ENCODE results near the gene NCOA3. TPM values are rescaled to one million over a fixed set of nuclear protein-coding genes. Genes with fewer than 3 reads are reported as not detected.

NCOA3 gene
- polyA plus RNA-seq, 10 donors, result 12.9 to 18.9 (median 16.3) TPM

- no peak for DNase-seq
These were observed 94.4 kb downstream of the NCOA3 start for GRCh38 chr20:47596003-47596571.

GRCh38 chr20:47597090-47597489, 95.4 kb downstream of the NCOA3 start:
- no peak for DNase-seq

GRCh38 chr20:47598911-47599744, 97.4 kb downstream of the NCOA3 start:
- DNase-seq, result no peak

- DNase-seq, result no peak
These were observed 99.4 kb downstream of the NCOA3 start for GRCh38 chr20:47600967-47601547.

GRCh38 chr20:47603260-47603659, 101.6 kb downstream of the NCOA3 start:
- no peak for DNase-seq

- no peak for DNase-seq
These were observed 104.2 kb downstream of the NCOA3 start for GRCh38 chr20:47605673-47606413.

GRCh38 chr20:47606414-47606982, 104.8 kb downstream of the NCOA3 start:
- DNase-seq, result no peak

GRCh38 chr20:47606983-47607613, 105.4 kb downstream of the NCOA3 start:
- no peak for DNase-seq

GRCh38 chr20:47609001-47609400, 107.3 kb downstream of the NCOA3 start:
- DNase-seq, result no peak

- DNase-seq, result peak; percentile 49 to 68 (median 62)
These were observed 108.7 kb downstream of the NCOA3 start for GRCh38 chr20:47610247-47610944.

- DNase-seq, result no peak
These were observed 109.2 kb downstream of the NCOA3 start for GRCh38 chr20:47610945-47611250.

- no peak for DNase-seq
These were observed 110.1 kb downstream of the NCOA3 start for GRCh38 chr20:47611785-47612184.

- no peak for DNase-seq
These were observed 111.0 kb downstream of the NCOA3 start for GRCh38 chr20:47612670-47613069.

- no peak for DNase-seq
These were observed 113.1 kb downstream of the NCOA3 start for GRCh38 chr20:47614703-47615309.

- DNase-seq, result no peak
These were observed 116.8 kb downstream of the NCOA3 start for GRCh38 chr20:47618479-47618878.

- peak; percentile 51 to 79 (median 68) for DNase-seq
These were observed 119.4 kb downstream of the NCOA3 start for GRCh38 chr20:47620808-47621805.

GRCh38 chr20:47622118-47622665, 120.5 kb downstream of the NCOA3 start:
- DNase-seq, result no peak

GRCh38 chr20:47623206-47623605, 121.5 kb downstream of the NCOA3 start:
- DNase-seq, result no peak

GRCh38 chr20:47627540-47627939, 125.9 kb downstream of the NCOA3 start:
- DNase-seq, result no peak
